Renal cortical epithelial cell (primary cell): ENCODE results near the gene ANXA10. TPM values are rescaled to one million over a fixed set of nuclear protein-coding genes. Genes with fewer than 3 reads are reported as not detected.

Experiments
- total RNA-seq: library from RNA; depleted of rRNA; stranded (reverse); fragments of >200 nt; gene quantifications from 2 replicates; pipeline ENCODE4 v1.2.3, GENCODE V29; 2014

Gene ANXA10
- total RNA-seq, 1 donor from 2014 or later: not detected

Other genes starting within 250 kb of the ANXA10 start
- 23.9 and 43.2 TPM in 2 replicates for gene DDX60, start 226.2 kb downstream of the ANXA10 start, total RNA-seq